Ishikawa (cell line): ENCODE data around the gene PIGQ.

Source experiments
- CEBPB ChIP-seq: IDR thresholded peaks from 2 replicates; pipeline ENCODE4 v1.6.1; 2012
- CREB1 ChIP-seq: IDR thresholded peaks from 2 replicates; pipeline ENCODE4 v1.6.1; 2012; ENCODE audit warnings: low read depth
- EGR1 ChIP-seq: IDR thresholded peaks from 2 replicates; pipeline ENCODE4 v1.6.1; 2012
- EP300 ChIP-seq: IDR thresholded peaks from 2 replicates; pipeline ENCODE4 v1.6.1; 2012; ENCODE audit warnings: borderline replicate concordance
- FOXM1 ChIP-seq: IDR thresholded peaks from 2 replicates; pipeline ENCODE4 v1.6.1; 2012; ENCODE audit warnings: low read depth, borderline replicate concordance
- MAX ChIP-seq: IDR thresholded peaks from 2 replicates; pipeline ENCODE4 v1.6.1; 2012
- NFIC ChIP-seq: IDR thresholded peaks from 2 replicates; pipeline ENCODE4 v1.6.1; 2012
- RAD21 ChIP-seq: IDR thresholded peaks from 2 replicates; pipeline ENCODE4 v1.6.1; 2012; ENCODE audit warnings: low read depth
- REST ChIP-seq: IDR thresholded peaks from 2 replicates; pipeline ENCODE4 v1.6.1; 2012; ENCODE audit warnings: low read depth, mild to moderate bottlenecking
- TAF1 ChIP-seq: IDR thresholded peaks from 2 replicates; pipeline ENCODE4 v1.6.1; 2012; ENCODE audit warnings: low read depth, mild to moderate bottlenecking
- TCF12 ChIP-seq: IDR thresholded peaks from 2 replicates; pipeline ENCODE4 v1.6.1; 2012; ENCODE audit warnings: low read depth
- TEAD4 ChIP-seq: IDR thresholded peaks from 2 replicates; pipeline ENCODE4 v1.6.1; 2012
- USF1 ChIP-seq: IDR thresholded peaks from 2 replicates; pipeline ENCODE4 v1.6.1; 2012
- YY1 ChIP-seq: IDR thresholded peaks from 2 replicates; pipeline ENCODE4 v1.6.1; 2012; ENCODE audit warnings: low read depth
- ZBTB7A ChIP-seq: IDR thresholded peaks from 2 replicates; pipeline ENCODE4 v1.6.1; 2012; ENCODE audit warnings: low read depth

Gene PIGQ

GRCh38 chr16:531494-532125 is 38.2 kb upstream of the PIGQ start:
- TF ChIP-seq EGR1 (no peak), TCF12 (no peak), USF1 (no peak), ZBTB7A (no peak), REST (no peak), TEAD4 (no peak), RAD21 (no peak), TAF1 (no peak), FOXM1 (no peak), MAX (no peak), YY1 (no peak), NFIC (no peak)

- no peak for TF ChIP-seq YY1
- TF ChIP-seq NFIC = no peak
- no peak for TF ChIP-seq ZBTB7A
- TF ChIP-seq TAF1 = no peak
- TF ChIP-seq MAX = no peak
- TF ChIP-seq TEAD4 = no peak
- TF ChIP-seq CEBPB = no peak
- TF ChIP-seq EGR1 = no peak
- TF ChIP-seq FOXM1 = no peak
- TF ChIP-seq REST = no peak
- no peak for TF ChIP-seq RAD21
- TF ChIP-seq CREB1 = no peak
- TF ChIP-seq EP300 = no peak
- no peak for TF ChIP-seq TCF12
Observed at GRCh38 chr16:533391-534123, 36.2 kb upstream of the PIGQ start.

- peak; percentile 39; the same call in 1 of the 2 replicates for TF ChIP-seq TCF12
- TF ChIP-seq EP300 = no peak
- TF ChIP-seq TEAD4 = no peak
Observed at GRCh38 chr16:534135-534534, 35.6 kb upstream of the PIGQ start.

GRCh38 chr16:534856-535445 is 34.8 kb upstream of the PIGQ start:
- TF ChIP-seq ZBTB7A (no peak), TAF1 (no peak), CREB1 (no peak), TCF12 (no peak), FOXM1 (no peak), REST (no peak), TEAD4 (no peak), MAX (no peak)
